ENCODE results near the gene CMTM4. TPM values are rescaled to one million over a fixed set of nuclear protein-coding genes. Genes with fewer than 3 reads are reported as not detected.
A peak's percentile ranks its signal among the peaks of the same experiment; 100 is the strongest.

CMTM4 gene
- 20.1 TPM for total RNA-seq

- Histone ChIP-seq H3K27me3 (no peaks in the 10 kb centered on the region), H3K4me1 (peaks cover 0 to 3% of the 10 kb centered on the region in 2 donors), H3K36me3 (no peaks in the 10 kb centered on the region), H3K4me3 (peak within 1 kb of the TSS; percentile 83 to 88), H3K9me3 (no peaks in the 10 kb centered on the region), H3K27ac (peak within 1 kb of the TSS; percentile 75)
- peak in 1 of 3 experiments; percentile 22 for TF ChIP-seq CTCF (IDR thresholded peaks at IDR 0.05)
- DNase-seq (ENCODE audit: low spot score in 2 of 2) = peak; percentile 37 to 90
- intact Hi-C loops (cut with DNase I) = loop anchor here (1.0 to 5.0 kb wide), 3 partner anchors 44 to 230 kb away; partner anchors contain the start of gene RRAD
Measured at GRCh38 chr16:66696669-66697630, at the start of gene CMTM4. TSS of gene CMTM4 (minus strand) at chr16:66696743. CDS start at chr16:66696525, 218 bp downstream.

- DNase-seq (ENCODE audit: low spot score in 2 of 2) = no peak
- peaks cover 27 to 42% of the 10 kb centered on the region in 2 donors for H3K36me3 ChIP-seq
- H3K4me1 ChIP-seq = peaks cover 9 to 29% of the 10 kb centered on the region in 2 donors
- TF ChIP-seq CTCF (IDR thresholded peaks at IDR 0.05) = no peak
- no peak overlapping the region for H3K27ac ChIP-seq
- H3K4me3 ChIP-seq = no peak overlapping the region
- H3K9me3 ChIP-seq = no peaks in the 10 kb centered on the region
- H3K27me3 ChIP-seq = no peaks in the 10 kb centered on the region
- intact Hi-C loops (cut with DNase I) = no loop called here
Measured at GRCh38 chr16:66746048-66746447, 49.5 kb upstream of the CMTM4 start.

GRCh38 chr16:66741950-66742808, 45.6 kb upstream of the CMTM4 start:
- H3K4me1 ChIP-seq = peaks cover 10 to 21% of the 10 kb centered on the region in 2 donors
- TF ChIP-seq CTCF (IDR thresholded peaks at IDR 0.05) = no peak
- peaks cover 33 to 58% of the 10 kb centered on the region in 2 donors for H3K36me3 ChIP-seq
- no peak for DNase-seq (ENCODE audit: low spot score in 2 of 2)
- no peaks in the 10 kb centered on the region for H3K9me3 ChIP-seq
- H3K27me3 ChIP-seq = no peaks in the 10 kb centered on the region
- no peak overlapping the region for H3K4me3 ChIP-seq
- intact Hi-C loops (cut with DNase I) = loop anchor here (2.0 kb wide), 1 partner anchor 45 kb away; the partner anchor contains the start of gene CMTM4
- H3K27ac ChIP-seq = peak overlapping the region; percentile 61 to 83

GRCh38 chr16:66741169-66741900, 44.8 kb upstream of the CMTM4 start:
- peak overlapping the region in 1 of 2 donors; percentile 12 for H3K4me3 ChIP-seq
- H3K27ac ChIP-seq = peak overlapping the region; percentile 61 to 83
- peak; percentile 75 to 96 for DNase-seq (ENCODE audit: low spot score in 2 of 2)
- H3K4me1 ChIP-seq = peaks cover 10 to 21% of the 10 kb centered on the region in 2 donors
- no peak for TF ChIP-seq CTCF (IDR thresholded peaks at IDR 0.05)
- peaks cover 30 to 57% of the 10 kb centered on the region in 2 donors for H3K36me3 ChIP-seq
- H3K27me3 ChIP-seq = no peaks in the 10 kb centered on the region
- intact Hi-C loops (cut with DNase I) = loop anchor here (2.0 kb wide), 1 partner anchor 45 kb away; the partner anchor contains the start of gene CMTM4
- H3K9me3 ChIP-seq = no peaks in the 10 kb centered on the region

GRCh38 chr16:66740533-66740932, 44.0 kb upstream of the CMTM4 start:
- no peaks in the 10 kb centered on the region for H3K27me3 ChIP-seq
- intact Hi-C loops (cut with DNase I) = loop anchor here (2.0 kb wide), 1 partner anchor 44 kb away; the partner anchor contains the start of gene CMTM4
- H3K36me3 ChIP-seq = peaks cover 37 to 57% of the 10 kb centered on the region in 2 donors
- peaks cover 10 to 21% of the 10 kb centered on the region in 2 donors for H3K4me1 ChIP-seq
- no peak overlapping the region for H3K4me3 ChIP-seq
- DNase-seq (ENCODE audit: low spot score in 2 of 2) = no peak
- H3K27ac ChIP-seq = peak overlapping the region; percentile 61 to 83
- no peak for TF ChIP-seq CTCF (IDR thresholded peaks at IDR 0.05)
- H3K9me3 ChIP-seq = no peaks in the 10 kb centered on the region
